ENCODE data around the gene EVI5L. TPM values are rescaled to one million over a fixed set of nuclear protein-coding genes. Genes with fewer than 3 reads are reported as not detected.

Gene EVI5L
- total and polyA plus RNA-seq, 2 of the 13 experiments (the other 11 are each of a cell fraction or from before 2014, with no cell fraction given), result 1.7 to 2.4 TPM

DNA sequence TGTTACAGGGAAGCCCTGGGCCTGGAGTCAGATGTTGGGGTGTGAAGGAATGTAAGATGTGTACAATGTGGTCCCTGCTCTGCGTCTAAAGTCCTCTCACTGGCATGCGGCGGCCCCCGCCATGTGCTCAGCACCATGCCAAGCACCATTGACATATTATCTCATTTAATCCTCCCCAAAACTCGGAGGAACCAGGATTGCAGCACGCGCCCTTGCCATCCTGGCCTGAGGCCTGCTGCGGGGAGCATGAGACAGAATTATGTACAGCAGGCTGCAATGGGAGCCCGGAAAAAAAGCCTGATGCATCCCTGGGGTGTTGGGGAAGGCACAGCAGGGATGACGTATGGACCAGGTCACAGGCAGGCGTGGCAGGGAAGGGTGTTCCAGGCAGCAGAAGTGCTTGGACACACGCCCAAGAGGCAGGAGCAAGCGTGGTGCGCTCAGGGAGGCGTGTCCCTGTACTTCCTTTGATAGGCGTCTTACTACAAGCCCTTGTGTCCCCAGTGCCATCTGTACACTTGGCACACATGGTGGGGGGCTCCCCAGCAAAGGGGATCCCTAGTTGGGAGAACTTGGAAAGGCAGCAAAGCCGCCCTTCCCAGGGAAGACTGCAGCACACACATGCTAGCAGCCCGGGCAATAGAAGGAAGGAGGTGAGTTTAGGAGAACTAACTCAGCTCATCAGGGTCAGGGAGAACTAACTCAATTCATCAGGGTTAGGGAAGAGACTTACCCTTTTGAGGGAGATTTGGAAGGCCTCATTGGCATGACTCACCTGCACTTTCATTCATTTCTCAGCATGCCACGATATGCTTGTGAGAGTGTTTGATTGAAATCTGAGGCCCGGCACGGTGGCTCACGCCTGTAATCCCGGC, 3.4 kb downstream of the EVI5L start (continued):
- TF ChIP-seq POGK (CRISPR knock-in tag; conservative IDR thresholded peaks at IDR 0.05) (no peak), MED1 (CRISPR knock-in tag; IDR thresholded peaks at IDR 0.05) (peak; percentile 21; the same call in 1 of the 2 replicates), ZKSCAN1 (IDR thresholded peaks at IDR 0.05; ENCODE audit: low read length) (no peak), ZNF619 (CRISPR knock-in tag; IDR thresholded peaks at IDR 0.05) (no peak), MTA1 (CRISPR knock-in tag; IDR thresholded peaks at IDR 0.05; ENCODE audit: borderline replicate concordance) (peak; percentile 27; the same call in 1 of the 2 replicates), HINFP (CRISPR knock-in tag; IDR thresholded peaks at IDR 0.05; ENCODE audit: low read depth) (no peak), SOX13 (IDR thresholded peaks at IDR 0.05) (no peak), SOX13 (CRISPR knock-in tag; conservative IDR thresholded peaks at IDR 0.05 in 1 of 2, IDR thresholded peaks at IDR 0.05 in 1 of 2) (peak in 1 of 2 experiments; percentile 28; a peak in 1 of 4 replicates), PAWR (CRISPR knock-in tag; IDR thresholded peaks at IDR 0.05; ENCODE audit: borderline replicate concordance) (no peak), ZBTB7B (CRISPR knock-in tag; IDR thresholded peaks at IDR 0.05) (no peak), TEAD3 (CRISPR knock-in tag; optimal IDR thresholded peaks at IDR 0.05; ENCODE audit: borderline replicate concordance) (peak; percentile 71), SAP130 (CRISPR knock-in tag; IDR thresholded peaks at IDR 0.05; ENCODE audit: low read depth) (peak; percentile 47; the same call in 1 of the 2 replicates), ZNF737 (CRISPR knock-in tag; IDR thresholded peaks at IDR 0.05; ENCODE audit: borderline replicate concordance) (no peak), SRY (CRISPR knock-in tag; IDR thresholded peaks at IDR 0.05) (0 out of 2 replicates have a peak, but pooled peaks have one; percentile 45), ZNF879 (CRISPR knock-in tag; IDR thresholded peaks at IDR 0.05) (no peak), NBN (conservative IDR thresholded peaks at IDR 0.05) (no peak), ATF1 (CRISPR knock-in tag; IDR thresholded peaks at IDR 0.05) (no peak), NONO (IDR thresholded peaks at IDR 0.05) (no peak), NONO (CRISPR knock-in tag; conservative IDR thresholded peaks at IDR 0.05) (no peak), ZNF83 (CRISPR knock-in tag; IDR thresholded peaks at IDR 0.05; ENCODE audit: borderline replicate concordance) (no peak), ZNF234 (CRISPR knock-in tag; conservative IDR thresholded peaks at IDR 0.05) (no peak)
- TF ChIP-seq, protein P1, sequence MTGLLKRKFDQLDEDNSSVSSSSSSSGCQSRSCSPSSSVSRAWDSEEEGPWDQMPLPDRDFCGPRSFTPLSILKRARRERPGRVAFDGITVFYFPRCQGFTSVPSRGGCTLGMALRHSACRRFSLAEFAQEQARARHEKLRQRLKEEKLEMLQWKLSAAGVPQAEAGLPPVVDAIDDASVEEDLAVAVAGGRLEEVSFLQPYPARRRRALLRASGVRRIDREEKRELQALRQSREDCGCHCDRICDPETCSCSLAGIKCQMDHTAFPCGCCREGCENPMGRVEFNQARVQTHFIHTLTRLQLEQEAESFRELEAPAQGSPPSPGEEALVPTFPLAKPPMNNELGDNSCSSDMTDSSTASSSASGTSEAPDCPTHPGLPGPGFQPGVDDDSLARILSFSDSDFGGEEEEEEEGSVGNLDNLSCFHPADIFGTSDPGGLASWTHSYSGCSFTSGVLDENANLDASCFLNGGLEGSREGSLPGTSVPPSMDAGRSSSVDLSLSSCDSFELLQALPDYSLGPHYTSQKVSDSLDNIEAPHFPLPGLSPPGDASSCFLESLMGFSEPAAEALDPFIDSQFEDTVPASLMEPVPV (CRISPR knock-in tag; IDR thresholded peaks at IDR 0.05), result no peak
- TF ChIP-seq, protein P2, sequence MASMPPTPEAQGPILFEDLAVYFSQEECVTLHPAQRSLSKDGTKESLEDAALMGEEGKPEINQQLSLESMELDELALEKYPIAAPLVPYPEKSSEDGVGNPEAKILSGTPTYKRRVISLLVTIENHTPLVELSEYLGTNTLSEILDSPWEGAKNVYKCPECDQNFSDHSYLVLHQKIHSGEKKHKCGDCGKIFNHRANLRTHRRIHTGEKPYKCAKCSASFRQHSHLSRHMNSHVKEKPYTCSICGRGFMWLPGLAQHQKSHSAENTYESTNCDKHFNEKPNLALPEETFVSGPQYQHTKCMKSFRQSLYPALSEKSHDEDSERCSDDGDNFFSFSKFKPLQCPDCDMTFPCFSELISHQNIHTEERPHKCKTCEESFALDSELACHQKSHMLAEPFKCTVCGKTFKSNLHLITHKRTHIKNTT (CRISPR knock-in tag; IDR thresholded peaks at IDR 0.05), result no peak
- TF ChIP-seq, protein P3, sequence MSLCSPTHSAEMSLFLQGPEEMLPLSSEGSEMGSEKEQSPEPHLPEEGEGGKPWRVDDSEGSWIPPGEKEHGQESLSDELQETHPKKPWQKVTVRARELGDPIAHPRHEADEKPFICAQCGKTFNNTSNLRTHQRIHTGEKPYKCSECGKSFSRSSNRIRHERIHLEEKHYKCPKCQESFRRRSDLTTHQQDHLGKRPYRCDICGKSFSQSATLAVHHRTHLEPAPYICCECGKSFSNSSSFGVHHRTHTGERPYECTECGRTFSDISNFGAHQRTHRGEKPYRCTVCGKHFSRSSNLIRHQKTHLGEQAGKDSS (CRISPR knock-in tag; IDR thresholded peaks at IDR 0.05; ENCODE audit: borderline replicate concordance, low read depth), result no peak
